GM12878 (cell line): ENCODE results near the gene STAT3. TPM values are rescaled to one million over a fixed set of nuclear protein-coding genes. Genes with fewer than 3 reads are reported as not detected.

Experiments used
- ATAC-seq: fragments of 200-7000 bp; cut with Tn5 transposase; 3 replicates; pipeline ENCODE4 v1.9.1; 2020; ENCODE audit warnings: mild to moderate bottlenecking, moderate library complexity
- BruUV-seq: library from RNA; stranded (reverse); fragments of 400-500 nt; replicated peaks from 2 replicates; lab custom pipeline; 2021; lab: Mats Ljungman, UMichigan
- CTCF ChIA-PET: fragments of 300-600 bp; sonication (Branson Sonifier 250); formaldehyde crosslinking; extraction: SDS; loops from one replicate; lab custom pipeline; 2021; ENCODE audit warnings: inconsistent platforms; lab: Yijun Ruan, JAX
- POLR2A ChIA-PET: fragments of 350-600 bp; formaldehyde crosslinking; extraction: SDS; loops from one replicate; lab custom pipeline; 2021; ENCODE audit warnings: inconsistent platforms; lab: Charles Lee
- RAD21 ChIA-PET: fragments of 300-600 bp; sonication (Branson Sonifier 250); formaldehyde crosslinking; loops from one replicate; lab custom pipeline; 2023; ENCODE audit warnings: antibody characterized with exemption; ENCODE audit not compliant: unreplicated experiment; lab: Charles Lee
- SMC1A ChIA-PET: fragments of 300-600 bp; sonication (Branson Sonifier 250); formaldehyde crosslinking; loops from one replicate; lab custom pipeline; 2023; ENCODE audit not compliant: unreplicated experiment, uncharacterized antibody; lab: Charles Lee
- DNase-seq: peaks from one replicate; pipeline ENCODE4 v3.0.0-alpha.2; 2011; ENCODE audit warnings: low read depth, low spot score
- FAIRE-seq: peaks from 3 replicates; lab custom pipeline; 2011; peaks lifted over from hg19 to GRCh38; lab: Jason Lieb, UNC
- H2AFZ ChIP-seq: 2 replicates; pipeline ENCODE4 v1.6.0; 2011; ENCODE audit warnings: low read depth, low read length, control low read depth; ENCODE audit not compliant: control insufficient read depth
- H3K27ac ChIP-seq: 2 replicates; pipeline ENCODE4 v1.5.1; 2011; ENCODE audit warnings: control low read depth; ENCODE audit not compliant: control insufficient read depth, insufficient read depth
- H3K27me3 ChIP-seq, 2 experiments: replicated peaks in 1 of 2; 2 replicates each; pipeline versions ENCODE4 v1.6.0 to v1.6.1; 2011; ENCODE audit warnings: low read length in 1 of 2; ENCODE audit not compliant: control insufficient read depth in 2 of 2, insufficient read depth in 2 of 2
- H3K36me3 ChIP-seq, 2 experiments: 2 replicates each; pipeline ENCODE4 v1.5.1; 2011; ENCODE audit warnings: low read length in 1 of 2; ENCODE audit not compliant: control insufficient read depth in 2 of 2, insufficient read depth in 2 of 2
- H3K4me1 ChIP-seq: 2 replicates; pipeline ENCODE4 v1.6.1; 2011; ENCODE audit warnings: mild to moderate bottlenecking, low read length, moderate library complexity, mixed read lengths; ENCODE audit not compliant: control insufficient read depth, insufficient read depth
- H3K4me2 ChIP-seq: 2 replicates; pipeline ENCODE4 v1.6.0; 2011; ENCODE audit warnings: control low read depth; ENCODE audit not compliant: control insufficient read depth, insufficient read depth
- H3K4me3 ChIP-seq: fragments of 200-600 bp; sonication (generic); 2 replicates; pipeline ENCODE4 v1.5.1; 2016
- H3K79me2 ChIP-seq: 2 replicates; pipeline ENCODE4 v1.6.0; 2011; ENCODE audit warnings: low read length; ENCODE audit not compliant: control insufficient read depth, insufficient read depth
- H3K9ac ChIP-seq: 2 replicates; pipeline ENCODE4 v1.8.0; 2011; ENCODE audit warnings: low read length, control low read depth, mixed read lengths; ENCODE audit not compliant: control insufficient read depth, insufficient read depth
- H3K9me3 ChIP-seq: replicated peaks from 3 replicates; pipeline ENCODE4 v1.5.1; 2011; ENCODE audit warnings: mild to moderate bottlenecking, low read length; ENCODE audit not compliant: control insufficient read depth, insufficient read depth
- H4K20me1 ChIP-seq: 2 replicates; pipeline ENCODE4 v1.6.0; 2011; ENCODE audit not compliant: control insufficient read depth, insufficient read depth
- FOXK2 ChIP-seq: fragments of 450-650 bp; IDR thresholded peaks from 2 replicates; pipeline ENCODE4 v1.6.1; 2017; ENCODE audit warnings: mild to moderate bottlenecking, moderate library complexity
- IRF5 ChIP-seq: fragments of 450-650 bp; IDR thresholded peaks from 2 replicates; pipeline ENCODE4 v1.6.1; 2017; ENCODE audit warnings: borderline replicate concordance
- RAD21 ChIP-seq: IDR thresholded peaks from 2 replicates; pipeline ENCODE4 v1.6.1; 2011; ENCODE audit warnings: mild to moderate bottlenecking, low read depth, low read length, moderate library complexity; ENCODE audit not compliant: insufficient read depth
- STAT3 ChIP-seq: IDR thresholded peaks from 2 replicates; pipeline ENCODE4 v1.6.1; 2011; ENCODE audit warnings: low read depth, low read length, improper control_type of control experiment
- USF2 ChIP-seq: IDR thresholded peaks from 2 replicates; pipeline ENCODE4 v1.6.1; 2011; ENCODE audit warnings: low read depth, low read length, improper control_type of control experiment, borderline replicate concordance
- ZNF207 ChIP-seq: fragments of 450-650 bp; IDR thresholded peaks from 2 replicates; pipeline ENCODE4 v1.6.1; 2014; ENCODE audit warnings: antibody characterized with exemption, mild to moderate bottlenecking, borderline replicate concordance
- WGBS: methylation state at CpG from one replicate; pipeline ENCODE4 v1.1.6; 2016; ENCODE audit warnings: low lambda C conversion rate; ENCODE audit not compliant: insufficient replicate concordance, insufficient coverage; ENCODE audit errors: missing lambda C conversion rate; 5-methylcytosine and 5-hydroxymethylcytosine counted together
- in situ Hi-C: fragments of 300-500 bp; cut with MboI; formaldehyde crosslinking; loops from 9 replicates; pipeline ENCODE4 v1.14.3; 2018; ENCODE audit warnings: mixed read lengths
- intact Hi-C: fragments of 100-400 bp; cut with micrococcal nuclease; formaldehyde crosslinking; loops from one replicate; pipeline ENCODE4 v1.14.2; 2022; ENCODE audit not compliant: unreplicated experiment
- polyA plus RNA-seq, 11 experiments: library from polyadenylated mRNA; depleted of rRNA in 4 of 11; unstranded in 6 of 11; stranded (reverse) in 5 of 11; fragments of >200 nt; fragmentation: Nextera tagmentation in 4 of 11; fragmentation: Illumina TruSeq in 1 of 11; extraction: Ambion mirVana in 4 of 11; extraction: Trizol in 1 of 11; gene quantifications; 1 replicate in 1 of 11; 2 replicates in 10 of 11; pipeline versions ENCODE4 v1.2.1 to v1.2.3, GENCODE V29; 2011 to 2016; ENCODE audit warnings: inconsistent platforms in 2 of 11, missing spikeins in 2 of 11, low read depth in 1 of 11
- total RNA-seq, 4 experiments: library from RNA; depleted of rRNA in 3 of 4; stranded (reverse); fragments of >200 nt in 3 of 4; fragmentation: Illumina TruSeq in 1 of 4; extraction: Trizol in 1 of 4; gene quantifications; 2 replicates each; pipeline versions ENCODE4 v1.2.1 to v1.2.3, GENCODE V29; 2013 to 2021

Gene STAT3
- total and polyA plus RNA-seq, 10 of the 15 experiments (the other 5 are each of a cell fraction or from before 2014, with no cell fraction given): 18.4 to 96.4 (median 60.9) TPM

- ChIA-PET POLR2A (no interaction called here), RAD21 (interaction anchor here (0.6 kb wide), 1 partner anchor 112 kb away, joined by 3 read pairs; no protein-coding TSS in a partner anchor), SMC1A (no interaction called here), CTCF (interaction anchor here (1.2 to 1.4 kb wide), 2 partner anchors 99 to 183 kb away, joined by 4 read pairs; no protein-coding TSS in a partner anchor)
- peaks cover under 1 to 19% of the 10 kb centered on the region in 2 experiments; a peak in 3 of 4 replicates for H3K36me3 ChIP-seq
- TF ChIP-seq FOXK2 (no peak), ZNF207 (no peak), IRF5 (no peak), RAD21 (no peak), STAT3 (no peak), USF2 (no peak)
- H3K27ac ChIP-seq: no peak overlapping the region
- no peak for FAIRE-seq
- H3K9ac ChIP-seq: no peak overlapping the region
- no peaks in the 10 kb centered on the region for H4K20me1 ChIP-seq
- WGBS: 81% methylated on average over 3 of the region's 3 CpGs
- no peak overlapping the region for H3K4me3 ChIP-seq
- no peak overlapping the region for H2AFZ ChIP-seq
- H3K4me2 ChIP-seq: no peak overlapping the region
- H3K9me3 ChIP-seq: no peaks in the 10 kb centered on the region
- in situ Hi-C loops: no loop called here
- DNase-seq: no peak
- ATAC-seq: no peak
- no TSS peak for BruUV-seq
- H3K4me1 ChIP-seq: no peaks in the 10 kb centered on the region
- intact Hi-C loops: no loop called here
- no peaks in the 10 kb centered on the region for H3K79me2 ChIP-seq
- H3K27me3 ChIP-seq: no peaks in the 10 kb centered on the region
Measured at GRCh38 chr17:42303694-42304093, 84.5 kb downstream of the STAT3 start.
